SK-N-SH (cell line): ENCODE data around the gene NAALADL2.

Experiments used
- CHD2 ChIP-seq: fragments of 150-350 bp; IDR thresholded peaks from 2 replicates; pipeline ENCODE4 v1.6.1; 2018; ENCODE audit warnings: low read length; ENCODE audit not compliant: partially characterized antibody
- EP300 ChIP-seq, 2 experiments: IDR thresholded peaks; 2 replicates each; pipeline versions ENCODE4 v1.4.0 to v1.6.1; 2012; ENCODE audit warnings: borderline replicate concordance in 1 of 2, low read depth in 1 of 2, low read length in 1 of 2
- FOXM1 ChIP-seq: IDR thresholded peaks from 2 replicates; pipeline ENCODE4 v1.4.0; 2012; ENCODE audit warnings: low read depth, mild to moderate bottlenecking
- JUND ChIP-seq: IDR thresholded peaks from 2 replicates; pipeline ENCODE4 v1.4.0; 2012
- MXI1 ChIP-seq: IDR thresholded peaks from 2 replicates; pipeline ENCODE4 v1.6.1; 2012; ENCODE audit warnings: mild to moderate bottlenecking, low read depth, low read length, improper control_type of control experiment
- RCOR1 ChIP-seq: fragments of 150-350 bp; IDR thresholded peaks from 2 replicates; pipeline ENCODE4 v1.6.1; 2017; ENCODE audit warnings: antibody characterized with exemption, low read length
- RFX5 ChIP-seq: IDR thresholded peaks from 2 replicates; pipeline ENCODE4 v1.6.1; 2012; ENCODE audit warnings: mild to moderate bottlenecking, improper control_type of control experiment, low read length
- TCF12 ChIP-seq: IDR thresholded peaks from 2 replicates; pipeline ENCODE4 v1.4.0; 2012
- YY1 ChIP-seq: IDR thresholded peaks from 2 replicates; pipeline ENCODE4 v1.4.0; 2012; ENCODE audit warnings: low read depth, mild to moderate bottlenecking
- TF ChIP-seq, protein P1 (sequence below): fragments of 200-600 bp; sonication (generic); IDR thresholded peaks from 2 replicates; pipeline ENCODE4 v1.6.1; 2017; ENCODE audit warnings: antibody characterized with exemption, mild to moderate bottlenecking, moderate library complexity
- TF ChIP-seq, protein P2 (sequence below): IDR thresholded peaks from 2 replicates; pipeline ENCODE4 v1.4.0; 2012; ENCODE audit warnings: low read depth

DNA sequence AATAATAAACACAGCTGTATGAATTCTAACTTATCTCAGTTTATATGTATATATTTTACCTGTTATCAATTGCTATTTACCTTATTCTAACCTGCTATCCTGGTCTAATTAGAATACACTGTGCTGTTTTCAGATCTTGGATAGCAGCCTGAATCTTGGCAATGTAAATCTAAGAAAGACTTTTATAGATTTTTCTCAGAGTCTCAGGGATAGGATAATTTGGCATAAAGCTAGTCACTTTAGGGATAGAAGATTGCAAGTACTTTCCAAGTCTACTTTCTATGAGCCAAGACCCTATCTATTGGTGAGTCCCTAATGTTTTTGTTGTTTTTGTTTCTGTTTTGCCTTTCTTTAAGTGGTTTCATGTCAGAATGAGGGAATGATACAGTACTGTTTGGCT, 695.7 kb downstream of the NAALADL2 start:
- TF ChIP-seq, protein P1, sequence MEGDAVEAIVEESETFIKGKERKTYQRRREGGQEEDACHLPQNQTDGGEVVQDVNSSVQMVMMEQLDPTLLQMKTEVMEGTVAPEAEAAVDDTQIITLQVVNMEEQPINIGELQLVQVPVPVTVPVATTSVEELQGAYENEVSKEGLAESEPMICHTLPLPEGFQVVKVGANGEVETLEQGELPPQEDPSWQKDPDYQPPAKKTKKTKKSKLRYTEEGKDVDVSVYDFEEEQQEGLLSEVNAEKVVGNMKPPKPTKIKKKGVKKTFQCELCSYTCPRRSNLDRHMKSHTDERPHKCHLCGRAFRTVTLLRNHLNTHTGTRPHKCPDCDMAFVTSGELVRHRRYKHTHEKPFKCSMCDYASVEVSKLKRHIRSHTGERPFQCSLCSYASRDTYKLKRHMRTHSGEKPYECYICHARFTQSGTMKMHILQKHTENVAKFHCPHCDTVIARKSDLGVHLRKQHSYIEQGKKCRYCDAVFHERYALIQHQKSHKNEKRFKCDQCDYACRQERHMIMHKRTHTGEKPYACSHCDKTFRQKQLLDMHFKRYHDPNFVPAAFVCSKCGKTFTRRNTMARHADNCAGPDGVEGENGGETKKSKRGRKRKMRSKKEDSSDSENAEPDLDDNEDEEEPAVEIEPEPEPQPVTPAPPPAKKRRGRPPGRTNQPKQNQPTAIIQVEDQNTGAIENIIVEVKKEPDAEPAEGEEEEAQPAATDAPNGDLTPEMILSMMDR, result no peak
- TF ChIP-seq FOXM1, result no peak
- TF ChIP-seq JUND, result no peak
- no peak for TF ChIP-seq RCOR1
- TF ChIP-seq MXI1, result no peak
- no peak for TF ChIP-seq YY1
- no peak for TF ChIP-seq RFX5
- TF ChIP-seq CHD2, result no peak
- TF ChIP-seq, protein P2, sequence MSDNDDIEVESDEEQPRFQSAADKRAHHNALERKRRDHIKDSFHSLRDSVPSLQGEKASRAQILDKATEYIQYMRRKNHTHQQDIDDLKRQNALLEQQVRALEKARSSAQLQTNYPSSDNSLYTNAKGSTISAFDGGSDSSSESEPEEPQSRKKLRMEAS, result no peak
- no peak for TF ChIP-seq TCF12
- TF ChIP-seq EP300 (IDR thresholded peaks at IDR 0.05; ENCODE audit: borderline replicate concordance in 1 of 2, low read depth in 1 of 2, low read length in 1 of 2), result no peak
